ENCODE results near the gene CYTL1.
"Not testable (repeated sequence)": the region's sequence is repeated elsewhere in the genome, so short reads cannot be mapped to it uniquely, and the experiment has no call there.

The CYTL1 gene

GRCh38 chr4:5004496-5004895 is 14.8 kb downstream of the CYTL1 start:
- no peak for TF ChIP-seq CTCF (IDR thresholded peaks at IDR 0.05; ENCODE audit: control insufficient read depth, extremely low read depth, insufficient read depth)
- no peak overlapping the region for H3K4me3 ChIP-seq (ENCODE audit: low read depth, low read length)
- no peak for DNase-seq (ENCODE audit: low read depth)

- TF ChIP-seq CTCF (IDR thresholded peaks at IDR 0.05; ENCODE audit: control insufficient read depth, extremely low read depth, insufficient read depth): no peak
- DNase-seq (ENCODE audit: low read depth): no peak
- H3K4me3 ChIP-seq (ENCODE audit: low read depth, low read length): no peak overlapping the region
Measured at GRCh38 chr4:5003918-5004317, 15.3 kb downstream of the CYTL1 start.

- no peak overlapping the region for H3K4me3 ChIP-seq (ENCODE audit: low read depth, low read length)
- no peak for TF ChIP-seq CTCF (IDR thresholded peaks at IDR 0.05; ENCODE audit: control insufficient read depth, extremely low read depth, insufficient read depth)
- DNase-seq (ENCODE audit: low read depth): no peak
Measured at GRCh38 chr4:5003372-5003857, 15.8 kb downstream of the CYTL1 start.

GRCh38 chr4:5001641-5002040 is 17.6 kb downstream of the CYTL1 start:
- H3K4me3 ChIP-seq (ENCODE audit: low read depth, low read length): not testable (repeated sequence)

GRCh38 chr4:4996935-4997334 is 22.3 kb downstream of the CYTL1 start:
- not testable (repeated sequence) for DNase-seq (ENCODE audit: low read depth); H3K4me3 ChIP-seq (ENCODE audit: low read depth, low read length)

More at GRCh38 chr4:5001641-5002040, 17.6 kb downstream of the CYTL1 start:
- DNase-seq (ENCODE audit: low read depth): not testable (repeated sequence)

GRCh38 chr4:4995908-4996265 is 23.4 kb downstream of the CYTL1 start:
- no peak for DNase-seq (ENCODE audit: low read depth)
- TF ChIP-seq CTCF (IDR thresholded peaks at IDR 0.05; ENCODE audit: control insufficient read depth, extremely low read depth, insufficient read depth): no peak
- no peak overlapping the region for H3K4me3 ChIP-seq (ENCODE audit: low read depth, low read length)

- DNase-seq (ENCODE audit: low read depth): peak; percentile 30
- peak; percentile 96 for TF ChIP-seq CTCF (IDR thresholded peaks at IDR 0.05; ENCODE audit: control insufficient read depth, extremely low read depth, insufficient read depth)
- H3K4me3 ChIP-seq (ENCODE audit: low read depth, low read length): no peak overlapping the region
Measured at GRCh38 chr4:4995103-4995907, 24.0 kb downstream of the CYTL1 start.
